Dermis microvascular lymphatic vessel endothelial cell (primary cell): ENCODE results near the gene PIH1D2. TPM values are rescaled to one million over a fixed set of nuclear protein-coding genes. Genes with fewer than 3 reads are reported as not detected.

Source experiments
- total RNA-seq: library from RNA; depleted of rRNA; stranded (reverse); fragments of >200 nt; gene quantifications from 2 replicates; pipeline ENCODE4 v1.2.1, GENCODE V29; 2014

The PIH1D2 gene
- total RNA-seq, 1 donor from 2014 or later: 1.2 TPM

Other genes starting within 250 kb of the PIH1D2 start
- 19.5 and 20.7 TPM in 2 replicates for gene ALG9, start 202.4 kb downstream of the PIH1D2 start, total RNA-seq
- 1.3 and 1.4 TPM in 2 replicates for gene FDXACB1, start 194.9 kb downstream of the PIH1D2 start, total RNA-seq
- 4.1 and 5.1 TPM in 2 replicates for gene CFAP68, start 194.5 kb downstream of the PIH1D2 start, total RNA-seq
- gene CRYAB, start 162.2 kb downstream of the PIH1D2 start, total RNA-seq: 0.13 TPM in 2 replicates
- gene HSPB2, start 161.3 kb downstream of the PIH1D2 start, total RNA-seq: not detected in 2 replicates
- gene C11orf52, start 155.1 kb downstream of the PIH1D2 start, total RNA-seq: 0.13 and 0.39 TPM in 2 replicates
- gene DIXDC1, start 136.7 kb downstream of the PIH1D2 start, total RNA-seq: 5.7 and 5.9 TPM in 2 replicates
- gene DLAT, start 48.6 kb downstream of the PIH1D2 start, total RNA-seq: 22.8 and 30.0 TPM in 2 replicates
- 12.6 and 13.9 TPM in 2 replicates for gene NKAPD1, start 282 bp upstream of the PIH1D2 start, total RNA-seq
- 69.8 and 111 TPM in 2 replicates for gene TIMM8B, start 12.7 kb upstream of the PIH1D2 start, total RNA-seq
- gene SDHD, start 12.9 kb upstream of the PIH1D2 start, total RNA-seq: 179 and 235 TPM in 2 replicates
- not detected in 2 replicates for gene IL18, start 90.1 kb upstream of the PIH1D2 start, total RNA-seq
- gene TEX12, start 93.4 kb upstream of the PIH1D2 start, total RNA-seq: not detected in 2 replicates
- gene BCO2, start 101.5 kb upstream of the PIH1D2 start, total RNA-seq: 0.13 and 0.63 TPM in 2 replicates
- gene PTS, start 152.4 kb upstream of the PIH1D2 start, total RNA-seq: 21.0 and 24.8 TPM in 2 replicates
- gene PLET1, start 186.8 kb upstream of the PIH1D2 start, total RNA-seq: not detected in 2 replicates